RWPE1 (cell line): ENCODE results near the gene KRTAP10-9.

Experiments used
- CTCF ChIA-PET: fragments of 350-600 bp; sonication (Branson Sonifier 250); formaldehyde crosslinking; extraction: SDS; loops from one replicate; lab custom pipeline; 2021; lab: Yijun Ruan, JAX
- POLR2A ChIA-PET: fragments of 400-600 bp; formaldehyde crosslinking; extraction: SDS; loops from one replicate; lab custom pipeline; 2020; ENCODE audit warnings: antibody characterized with exemption; ENCODE audit not compliant: low non-redundant PET; lab: Yijun Ruan, JAX
- DNase-seq: peaks from one replicate; pipeline ENCODE4 v3.0.0; 2012; ENCODE audit warnings: low spot score
- H3K27ac ChIP-seq: fragments of 450-650 bp; 2 replicates; pipeline ENCODE4 v1.5.1; 2017
- CTCF ChIP-seq: fragments of 450-650 bp; conservative IDR thresholded peaks from 2 replicates; pipeline ENCODE4 v1.5.1; 2017; ENCODE audit warnings: low read depth, mild to moderate bottlenecking

The KRTAP10-9 gene

GRCh38 chr21:44664691-44665090, 37.8 kb downstream of the KRTAP10-9 start:
- CTCF ChIA-PET = interaction anchor here (1.0 kb wide), 1 partner anchor 12 kb away, joined by 4 read pairs; no protein-coding TSS in a partner anchor
- POLR2A ChIA-PET = interaction anchor here (0.5 kb wide), 1 partner anchor 34 kb away, joined by 4 read pairs; no protein-coding TSS in a partner anchor
- no peak for TF ChIP-seq CTCF
- DNase-seq = no peak
- H3K27ac ChIP-seq = no peak overlapping the region

- H3K27ac ChIP-seq = no peak within 1 kb of the TSS
- CTCF ChIA-PET = interaction anchor here (0.5 to 0.6 kb wide), 2 partner anchors 76 to 166 kb away, joined by 3 to 5 read pairs; no protein-coding TSS in a partner anchor
- POLR2A ChIA-PET = no interaction called here
- no peak for DNase-seq
- TF ChIP-seq CTCF = no peak
Measured at GRCh38 chr21:44666401-44667320, 39.8 kb downstream of the KRTAP10-9 start, which contains the start of gene KRTAP12-2. Gene KRTAP12-2 (minus strand): TSS chr21:44666927. CDS start chr21:44666886, 41 bp downstream.

- DNase-seq = no peak
- CTCF ChIA-PET = no interaction called here
- TF ChIP-seq CTCF = no peak
- POLR2A ChIA-PET = no interaction called here
- H3K27ac ChIP-seq = no peak overlapping the region
Measured at GRCh38 chr21:44667612-44668011, 40.7 kb downstream of the KRTAP10-9 start.

GRCh38 chr21:44670642-44671432, 43.9 kb downstream of the KRTAP10-9 start:
- H3K27ac ChIP-seq = no peak overlapping the region
- ChIA-PET POLR2A (no interaction called here), CTCF (no interaction called here)
- no peak for DNase-seq
- TF ChIP-seq CTCF = no peak

- POLR2A ChIA-PET = no interaction called here
- TF ChIP-seq CTCF = no peak
- CTCF ChIA-PET = interaction anchor here (0.6 kb wide), 1 partner anchor 182 kb away, joined by 3 read pairs; no protein-coding TSS in a partner anchor
- no peak overlapping the region for H3K27ac ChIP-seq
- DNase-seq = no peak
Measured at GRCh38 chr21:44671911-44672310, 45.0 kb downstream of the KRTAP10-9 start.

- no peak for TF ChIP-seq CTCF
- H3K27ac ChIP-seq = no peak overlapping the region
- POLR2A ChIA-PET = no interaction called here
- no peak for DNase-seq
- CTCF ChIA-PET = no interaction called here
Measured at GRCh38 chr21:44677881-44678280, 51.0 kb downstream of the KRTAP10-9 start.
